ENCODE data around the gene PAX6.
A peak's percentile ranks its signal among the peaks of the same experiment; 100 is the strongest.
"Not testable (repeated sequence)": the region's sequence is repeated elsewhere in the genome, so short reads cannot be mapped to it uniquely, and the experiment has no call there.

PAX6 gene

DNA sequence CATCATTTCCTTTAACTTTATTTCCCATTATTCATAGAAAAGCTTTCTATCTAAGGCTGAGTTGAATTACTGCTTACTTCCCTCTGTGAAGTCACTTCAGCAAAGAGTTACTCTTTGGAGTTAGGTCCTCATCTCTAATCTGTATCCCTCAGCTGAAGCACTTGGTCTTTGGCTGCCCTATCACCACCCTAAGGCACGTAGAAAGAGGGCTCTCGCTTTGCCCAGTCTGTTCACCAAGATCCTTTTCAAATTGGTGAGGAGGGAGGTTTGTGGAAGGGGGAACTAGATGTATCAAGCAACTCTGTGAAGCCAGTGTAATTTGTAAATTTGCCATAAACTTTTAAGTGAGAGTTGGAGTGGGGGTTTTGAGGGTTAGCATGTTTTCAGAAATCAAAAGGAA lies 43.4 kb downstream of the PAX6 start:
- DNase-seq (ENCODE audit: low spot score) = peak; percentile 66

DNA sequence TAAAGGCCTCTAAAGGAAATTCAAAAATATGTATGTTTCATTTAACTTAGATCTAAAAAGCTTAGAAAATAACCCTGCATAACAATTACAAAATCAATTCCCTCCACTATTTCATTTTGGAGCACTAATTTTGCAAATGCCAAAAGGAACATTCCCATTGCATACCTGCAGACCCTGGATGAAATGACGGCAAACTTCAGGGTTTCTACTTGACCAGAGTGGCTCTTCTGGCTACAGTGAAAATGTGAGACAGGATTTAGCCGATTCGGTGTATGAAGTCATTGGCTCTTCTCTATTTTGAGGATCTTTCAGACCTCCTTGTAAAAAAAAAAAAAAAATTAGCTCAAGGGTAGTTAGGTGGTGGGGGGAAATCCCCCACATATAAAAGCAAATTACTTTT lies 44.1 kb downstream of the PAX6 start:
- peak; percentile 68 for DNase-seq (ENCODE audit: low spot score)

DNA sequence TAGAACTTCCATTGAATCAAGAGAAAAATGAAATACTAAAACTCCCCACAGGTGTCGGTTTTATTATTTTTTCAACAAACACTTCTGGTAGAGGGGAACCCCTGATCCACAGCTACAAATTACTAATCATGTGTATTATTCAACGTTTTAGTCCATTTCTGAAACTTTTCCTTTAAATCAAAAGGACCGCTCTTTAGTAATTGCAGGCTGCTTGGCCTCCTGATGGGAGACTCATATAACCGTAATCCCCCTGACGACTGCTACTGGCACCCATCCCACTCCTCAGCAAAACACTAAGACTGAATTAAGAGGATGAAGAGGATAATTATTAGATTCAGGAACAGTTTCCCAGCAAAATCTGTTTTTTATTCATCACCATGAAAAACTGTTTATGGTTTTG lies 46.4 kb downstream of the PAX6 start:
- peak; percentile 69 for DNase-seq (ENCODE audit: low spot score)

DNA sequence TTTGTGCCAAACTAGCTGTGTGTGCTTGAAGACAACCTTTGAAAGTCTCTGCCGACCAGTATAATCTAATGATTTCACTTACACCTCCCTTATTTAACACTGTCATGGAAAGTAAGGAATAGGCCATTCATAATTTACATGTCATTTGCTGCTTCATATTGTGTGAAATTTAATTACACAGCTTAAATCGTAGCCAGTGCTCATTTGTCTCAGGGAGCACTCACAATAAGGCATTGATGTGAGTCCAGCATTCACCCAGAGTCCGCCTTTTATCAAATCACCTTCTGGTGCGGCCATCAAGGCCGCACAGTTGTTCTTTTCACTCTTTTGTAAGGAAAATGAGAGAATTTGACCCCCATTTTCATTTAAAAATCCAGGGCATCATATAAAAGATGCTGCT lies 46.9 kb downstream of the PAX6 start:
- DNase-seq (ENCODE audit: low spot score) = peak; percentile 82

DNA sequence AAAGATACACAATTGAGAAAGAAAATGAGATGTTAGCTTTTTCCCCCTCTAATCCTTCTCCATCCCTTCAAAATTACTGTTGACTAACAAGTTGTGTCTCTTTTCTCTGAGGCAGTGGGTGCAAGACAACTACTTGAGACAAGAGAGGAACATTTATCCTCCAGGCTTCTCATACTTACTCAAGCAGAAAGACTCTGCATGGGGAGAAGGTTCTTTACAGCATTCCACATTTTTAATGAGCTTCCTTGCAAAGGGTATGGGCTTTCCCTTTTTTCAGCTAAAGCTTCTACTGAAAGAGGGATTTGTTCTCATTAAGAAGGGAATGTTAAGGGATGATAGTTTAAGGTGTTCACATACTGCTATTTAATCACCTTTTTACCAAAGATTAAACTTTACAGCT lies 47.8 kb downstream of the PAX6 start:
- peak; percentile 77 for DNase-seq (ENCODE audit: low spot score)

DNA sequence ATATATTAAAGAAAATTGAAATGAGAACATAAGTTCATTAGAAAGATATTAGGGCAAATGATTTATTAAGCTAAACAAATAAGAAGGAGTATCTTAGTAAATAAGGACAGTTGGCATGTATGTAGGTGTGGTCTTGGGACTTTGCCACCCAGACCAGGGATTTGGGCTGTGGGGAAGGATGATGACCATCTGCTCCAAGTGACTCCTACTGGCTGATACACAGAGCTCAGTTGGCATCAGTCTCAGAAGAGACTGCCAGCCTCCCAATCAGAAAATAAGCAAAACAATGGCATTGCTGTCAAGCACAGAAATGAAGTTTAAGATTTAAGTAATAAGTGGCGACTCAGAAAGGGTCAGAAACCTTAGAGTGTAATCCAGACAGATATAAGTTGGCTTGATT lies 49.5 kb downstream of the PAX6 start:
- DNase-seq (ENCODE audit: low spot score) = peak; percentile 98

DNA sequence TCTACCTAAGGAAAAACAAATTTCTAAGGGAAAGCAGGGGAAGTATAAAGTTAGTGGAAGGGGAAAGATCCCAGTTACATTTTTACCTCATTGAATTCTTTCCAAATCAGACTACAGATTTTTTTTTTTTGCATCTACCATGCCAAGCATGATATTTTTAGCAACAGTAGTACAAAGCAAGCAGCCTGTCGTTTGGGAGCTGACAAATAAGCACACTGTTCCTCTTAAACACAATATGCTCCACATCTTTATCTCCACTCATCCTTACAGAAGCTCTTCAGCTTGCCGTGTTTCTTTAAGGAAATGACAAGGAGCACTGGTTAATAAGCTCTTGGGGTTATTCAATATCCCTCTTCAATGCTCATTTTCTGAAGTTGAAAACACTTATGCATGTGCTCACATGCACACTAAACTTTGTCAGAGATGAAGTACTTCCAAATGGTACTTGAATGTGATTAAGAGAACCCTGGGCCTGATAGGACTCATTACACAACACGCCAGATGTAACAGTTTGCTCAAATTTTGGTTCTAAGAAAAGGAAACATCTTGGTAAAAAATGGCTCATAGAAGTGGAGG lies 53.8 kb downstream of the PAX6 start:
- DNase-seq (ENCODE audit: low spot score) = peak; percentile 96

DNA sequence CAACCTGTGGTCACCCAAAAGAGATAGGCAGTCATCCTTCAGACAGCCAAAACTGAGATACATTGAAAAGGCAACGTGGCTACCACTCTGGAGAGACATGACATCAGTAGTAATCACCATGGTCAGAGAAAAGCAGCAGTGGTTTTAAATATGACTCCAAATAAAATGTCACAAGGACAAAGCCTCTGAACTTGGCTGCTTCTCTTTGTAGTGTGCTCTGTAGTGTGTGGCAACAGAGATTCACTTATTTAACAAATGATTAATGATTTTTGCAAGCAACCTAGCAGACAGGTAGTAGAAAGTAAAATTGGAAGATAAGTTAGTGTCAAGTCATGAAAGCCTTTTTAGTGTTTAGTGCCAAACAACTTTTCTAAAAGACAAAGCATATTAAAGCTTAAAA lies 63.5 kb downstream of the PAX6 start:
- DNase-seq (ENCODE audit: low spot score) = peak; percentile 19

DNA sequence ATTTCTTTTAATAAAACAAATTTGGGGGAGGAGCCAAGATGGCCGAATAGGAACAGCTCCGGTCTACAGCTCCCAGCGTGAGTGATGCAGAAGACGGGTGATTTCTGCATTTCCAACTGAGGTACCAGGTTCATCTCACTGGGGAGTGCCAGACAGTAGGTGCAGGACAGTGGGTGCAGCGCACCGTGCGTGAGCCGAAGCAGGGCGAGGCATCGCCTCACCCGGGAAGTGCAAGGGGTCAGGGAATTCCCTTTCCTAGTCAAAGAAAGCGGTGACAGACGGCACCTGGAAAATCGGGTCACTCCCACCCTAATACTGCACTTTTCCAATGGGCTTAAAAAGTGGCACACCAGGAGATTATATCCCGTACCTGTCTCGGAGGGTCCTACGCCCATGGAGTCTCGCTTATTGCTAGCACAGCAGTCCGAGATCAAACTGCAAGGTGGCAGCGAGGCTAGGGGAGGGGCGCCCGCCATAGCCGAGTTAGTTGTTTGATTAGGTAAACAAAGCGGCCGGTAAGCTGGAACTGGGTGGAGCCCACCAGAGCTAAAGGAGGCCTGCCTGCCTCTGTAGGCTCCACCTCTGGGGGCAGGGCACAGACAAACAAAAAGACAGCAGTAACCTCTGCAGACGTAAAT lies 70.3 kb downstream of the PAX6 start:
- DNase-seq (ENCODE audit: low spot score) = not testable (repeated sequence)

DNA sequence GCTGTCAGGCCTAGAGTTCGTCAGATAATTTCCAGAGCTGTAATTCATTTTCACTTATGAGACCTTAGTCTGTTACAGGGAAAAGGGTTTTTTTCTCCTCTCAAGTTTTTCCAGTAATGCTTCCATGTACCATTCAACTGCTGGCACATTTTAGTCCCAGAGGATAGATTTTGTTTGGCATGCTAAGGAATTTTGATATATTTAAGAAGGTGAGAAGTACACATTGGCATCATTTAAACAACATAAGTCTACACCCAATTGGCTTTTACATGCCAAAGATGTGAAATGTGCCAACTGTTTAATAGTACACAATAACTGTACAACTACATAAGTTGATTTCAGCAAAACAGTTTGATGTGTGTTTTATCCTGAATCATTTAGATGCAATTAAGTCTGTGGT lies 71.0 kb downstream of the PAX6 start:
- no peak for DNase-seq (ENCODE audit: low spot score)

Measured in cerebellar cortex (tissue), 1 donor.